ENCODE data around the gene DHX57.

Gene DHX57

GRCh38 chr2:38875576-38876367 is at the start of gene DHX57, which contains the start of gene MORN2:
TSS of gene DHX57 (minus strand) at chr2:38875934. CDS start at chr2:38868405, 7,529 bp downstream.
TSS of gene MORN2 (plus strand) at chr2:38875976.
- peak; percentile 84 for DNase-seq

DNA sequence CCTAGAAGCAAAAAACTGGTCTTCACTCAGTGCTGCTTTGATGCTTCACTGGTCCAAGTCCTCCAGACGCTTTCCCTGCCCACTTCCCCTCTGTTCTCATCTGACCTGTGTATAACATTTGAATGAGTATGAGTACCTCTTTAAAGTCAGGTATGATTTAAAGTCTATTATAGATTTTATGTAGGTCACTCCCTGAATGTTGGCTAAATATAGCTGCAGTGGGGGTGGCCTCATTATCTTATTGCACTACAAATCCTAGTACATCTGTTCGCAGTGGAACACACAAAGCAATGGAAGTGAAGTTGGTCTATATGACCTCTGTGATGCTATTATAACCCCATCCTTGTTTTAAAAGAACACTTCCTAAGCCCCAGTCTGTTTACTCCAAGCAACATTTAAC is 47.2 kb upstream of the DHX57 start:
- DNase-seq: no peak

DNA sequence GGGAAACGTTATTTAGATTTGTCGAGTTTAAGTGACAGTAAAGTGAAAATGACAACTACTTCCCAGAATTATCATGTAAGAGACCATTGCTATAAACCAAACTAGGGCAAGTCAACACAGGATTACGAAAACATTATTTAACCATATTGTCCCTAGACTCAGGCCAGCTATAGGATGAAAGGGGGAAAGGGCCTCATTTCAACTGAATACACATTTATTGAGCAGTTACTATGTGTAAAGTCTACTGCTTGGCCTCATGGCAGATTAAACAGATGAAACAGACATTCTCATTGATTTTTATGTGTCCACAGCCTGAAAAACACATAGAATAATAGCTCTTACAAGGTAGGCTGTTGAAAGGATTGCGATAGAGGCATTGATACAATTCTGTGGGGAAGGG is 46.7 kb upstream of the DHX57 start:
- no peak for DNase-seq

GRCh38 chr2:38912619-38913018 is 36.9 kb upstream of the DHX57 start:
- DNase-seq: no peak

GRCh38 chr2:38911191-38911590 is 35.5 kb upstream of the DHX57 start:
- DNase-seq: no peak

GRCh38 chr2:38909872-38910271 is 34.1 kb upstream of the DHX57 start:
- DNase-seq: no peak

DNA sequence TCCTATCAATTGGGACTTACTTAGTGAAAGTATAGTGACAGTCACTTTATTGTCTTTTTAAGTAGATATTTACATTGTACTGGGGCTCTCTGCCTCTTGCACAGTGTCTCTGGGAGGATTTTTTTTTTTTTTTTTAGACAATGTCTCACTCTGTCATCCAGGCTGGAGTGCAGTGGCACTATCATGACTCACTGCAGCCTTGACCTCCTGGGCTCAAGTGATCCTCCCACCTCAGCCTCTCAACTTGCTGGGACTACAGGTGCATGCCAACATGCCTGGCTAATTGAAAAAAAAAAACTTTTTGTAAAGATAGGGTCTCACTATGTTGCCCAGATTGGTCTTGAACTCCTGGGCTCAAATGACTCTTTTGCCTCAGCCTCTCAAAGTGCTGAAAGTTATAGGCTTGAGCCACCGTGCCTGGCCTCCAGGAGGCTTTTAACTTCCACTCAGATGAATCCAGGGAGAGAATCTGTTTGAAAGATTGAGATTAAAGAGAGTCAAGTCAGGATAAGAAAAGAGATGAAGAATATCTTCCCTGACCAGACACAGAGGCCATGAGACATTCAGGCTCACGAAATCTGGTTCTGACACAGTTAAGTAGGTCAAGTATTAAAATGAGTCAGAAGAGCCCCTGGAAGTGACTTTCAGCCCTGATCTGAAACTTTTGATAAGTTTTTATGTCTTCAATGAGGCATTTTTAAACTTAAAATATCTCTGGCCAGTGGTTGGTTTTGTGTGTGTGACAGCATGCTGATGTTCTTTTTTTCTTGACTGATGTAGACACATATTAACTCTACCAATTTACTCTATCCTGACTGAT is 32.2 kb upstream of the DHX57 start:
- DNase-seq: peak; percentile 12

DNA sequence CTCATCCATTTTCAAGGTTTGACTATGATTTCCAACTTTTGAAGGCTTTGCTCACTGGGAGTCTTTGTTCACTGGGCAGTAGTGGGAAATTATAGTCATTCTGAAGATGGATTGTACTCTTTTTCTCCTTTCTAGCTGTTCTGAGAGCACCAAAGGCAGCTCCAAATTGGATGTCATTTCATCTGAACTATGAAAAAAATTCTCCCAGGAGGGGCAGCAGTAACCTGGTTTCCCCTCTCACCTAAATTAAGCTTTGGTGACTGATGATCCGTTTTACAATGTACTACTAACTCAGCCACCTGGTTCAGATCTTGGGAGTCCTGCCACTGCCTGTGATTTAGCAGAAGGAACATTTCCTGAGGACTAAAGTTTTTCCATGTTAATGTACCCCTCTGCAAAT is 31.5 kb upstream of the DHX57 start:
- no peak for DNase-seq

- no peak for DNase-seq
Measured at GRCh38 chr2:38905251-38905650, 29.5 kb upstream of the DHX57 start.

GRCh38 chr2:38900726-38901125 is 25.0 kb upstream of the DHX57 start:
- DNase-seq: no peak

DNA sequence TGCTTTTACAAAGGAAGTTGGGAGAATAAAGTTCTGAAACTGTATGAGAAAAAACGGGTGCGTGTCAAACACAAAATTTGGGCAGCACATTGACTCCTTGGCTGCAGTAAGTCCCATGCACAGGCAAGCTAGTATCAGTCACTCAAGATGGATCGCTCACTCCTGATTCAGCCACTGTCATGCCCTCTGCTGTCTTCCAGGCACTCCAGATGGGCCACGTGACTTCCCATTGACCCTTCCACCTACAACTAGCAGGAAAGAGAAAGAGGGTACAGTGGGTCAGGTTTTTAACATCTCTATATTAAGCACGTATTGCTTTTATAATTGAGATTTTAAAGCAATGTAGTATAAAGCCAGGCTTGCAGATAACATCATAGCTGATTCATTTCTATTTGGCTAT is 22.5 kb upstream of the DHX57 start:
- no peak for DNase-seq

GRCh38 chr2:38892819-38893218 is 17.1 kb upstream of the DHX57 start:
- DNase-seq: no peak

DNA sequence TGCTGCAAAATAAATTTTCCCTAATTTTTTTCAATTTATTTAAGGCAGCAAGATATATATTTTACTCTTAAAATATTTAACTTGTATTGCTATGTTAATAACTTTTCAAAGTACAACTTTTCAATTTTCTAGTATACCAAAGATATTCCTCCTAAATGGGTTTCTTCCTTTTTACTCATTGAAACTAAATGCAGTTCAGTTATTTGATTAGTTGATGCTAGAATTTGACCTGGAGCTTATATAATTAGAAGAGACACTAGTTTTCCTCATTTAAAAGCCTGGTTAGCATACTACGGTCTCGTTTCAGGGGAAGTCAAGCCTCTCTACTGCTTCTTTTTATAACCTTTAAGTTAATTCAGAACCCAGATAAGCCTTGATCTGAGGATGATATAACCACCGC is 13.8 kb upstream of the DHX57 start, which contains the start of gene ARHGEF33:
ARHGEF33 (plus strand) TSS at position 301 of the 400 bp plus-strand sequence. CDS start 29,573 bp downstream, outside the sequence.
- DNase-seq: no peak

GRCh38 chr2:38889045-38889444 is 13.3 kb upstream of the DHX57 start:
- no peak for DNase-seq

DNA sequence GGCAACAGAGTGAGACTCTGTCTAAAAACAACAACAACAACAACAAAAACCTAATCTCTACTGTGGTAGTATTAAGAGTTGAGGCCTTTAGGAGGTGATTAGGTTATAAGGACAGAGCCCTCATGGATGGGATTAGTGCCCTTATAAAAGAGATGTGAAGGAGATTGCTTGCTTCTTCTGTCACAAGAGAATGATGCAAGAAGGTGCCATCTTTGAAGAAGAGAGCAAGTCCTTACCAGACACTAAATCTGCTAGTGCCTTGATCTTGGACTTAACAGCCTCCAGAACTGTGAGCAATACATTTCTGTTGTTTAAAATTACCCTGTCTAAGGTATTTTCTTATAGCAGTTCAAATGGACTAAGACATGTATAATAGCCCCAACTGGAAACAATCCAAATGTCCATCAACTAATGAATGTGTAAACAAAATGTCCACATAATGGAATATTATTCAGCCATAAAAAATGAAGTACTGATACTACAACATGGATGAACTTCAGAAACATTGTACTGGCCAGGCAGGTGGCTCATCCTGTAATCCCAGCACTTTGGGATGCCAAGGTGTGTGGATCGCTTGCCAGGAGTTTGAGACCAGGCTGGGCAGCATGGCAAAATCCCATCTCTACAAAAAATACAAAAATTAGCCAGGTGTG is 12.3 kb upstream of the DHX57 start:
- no peak for DNase-seq

- no peak for DNase-seq
Measured at GRCh38 chr2:38887347-38887746, 11.6 kb upstream of the DHX57 start.

- no peak for DNase-seq
Measured at GRCh38 chr2:38886063-38886462, 10.3 kb upstream of the DHX57 start.

GRCh38 chr2:38876407-38876806 is 673 bp upstream of the DHX57 start:
- DNase-seq: no peak

DNA sequence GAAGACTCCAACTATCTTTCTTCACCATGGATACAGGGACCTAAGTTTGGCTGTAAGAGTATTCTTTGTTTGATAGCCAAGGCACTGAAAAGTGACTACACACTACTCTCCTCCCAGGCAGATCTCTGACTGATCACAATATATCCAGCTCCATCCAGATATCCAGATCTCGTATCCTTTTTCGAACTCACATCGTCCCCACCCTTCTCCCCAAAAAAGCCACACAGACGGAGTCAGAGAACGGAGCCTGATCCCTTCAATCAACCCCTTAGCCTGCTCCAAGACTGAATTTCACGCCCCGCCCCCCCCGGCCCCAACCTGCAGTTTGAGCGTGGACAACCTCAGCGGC is 533 bp downstream of the DHX57 start:
- DNase-seq: no peak

DNA sequence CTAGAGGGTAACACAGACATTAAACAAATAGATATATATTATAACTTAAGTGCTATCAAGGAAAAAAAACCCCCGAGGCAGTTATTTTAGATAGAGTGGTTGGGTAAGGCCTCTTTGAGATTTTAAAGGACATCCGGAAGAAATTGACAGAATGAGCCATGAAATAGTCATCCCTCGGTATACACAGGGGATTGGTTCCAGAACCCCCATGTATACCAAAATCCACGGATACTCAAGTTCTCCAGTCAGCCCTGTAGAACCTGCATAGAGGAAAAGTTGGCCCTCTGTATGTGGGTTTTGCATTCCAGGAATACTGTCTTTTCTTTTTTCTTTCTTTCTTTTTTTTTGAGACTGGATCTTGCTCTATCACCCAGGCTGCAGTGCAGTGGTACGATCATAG is 2.0 kb downstream of the DHX57 start:
- DNase-seq: no peak

GRCh38 chr2:38871432-38871831 is 4.3 kb downstream of the DHX57 start:
- no peak for DNase-seq

DNA sequence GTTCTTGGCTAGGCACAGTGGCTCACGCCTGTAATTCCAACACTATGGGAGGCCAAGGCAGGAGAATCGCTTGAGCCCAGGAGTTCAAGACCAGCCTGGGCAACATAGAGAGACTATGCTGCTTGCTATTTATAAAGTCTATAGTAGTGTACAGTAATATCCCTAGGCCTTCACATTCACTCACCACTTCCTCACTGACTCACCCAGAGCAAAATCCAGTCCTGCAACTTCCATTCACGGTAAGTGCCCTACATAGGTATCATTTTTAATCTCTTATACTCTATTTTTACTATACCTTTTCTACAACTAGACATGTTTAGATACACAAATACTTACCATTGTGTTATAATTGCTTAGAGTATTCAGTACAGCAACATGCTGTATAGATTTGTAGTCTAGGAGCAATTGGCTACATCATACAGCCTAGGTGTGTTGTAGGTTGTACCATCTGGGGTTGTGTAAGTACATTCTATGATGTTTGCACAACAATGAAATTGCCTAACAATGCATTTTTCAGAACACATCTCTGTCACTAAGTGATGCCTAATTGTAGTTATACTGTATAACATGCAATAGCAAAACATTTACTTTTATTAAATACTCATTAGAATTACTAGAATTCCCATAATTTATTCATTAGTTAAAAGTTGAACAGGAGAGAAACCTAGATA is 8.8 kb downstream of the DHX57 start:
- DNase-seq: no peak

GRCh38 chr2:38863061-38863695 is 12.6 kb downstream of the DHX57 start:
- DNase-seq: no peak
